LoVo (cell line): ENCODE measurements around the gene RBMS2.
A peak's percentile ranks its signal among the peaks of the same experiment; 100 is the strongest.

Source experiments
- DNase-seq: peaks from one replicate; pipeline ENCODE4 v3.0.0-alpha.2; 2016; ENCODE audit warnings: low spot score

Gene RBMS2

GRCh38 chr12:56581418-56582145 lies 60.0 kb downstream of the RBMS2 start:
- DNase-seq, result no peak

GRCh38 chr12:56585098-56585497 lies 63.5 kb downstream of the RBMS2 start:
- no peak for DNase-seq

DNA sequence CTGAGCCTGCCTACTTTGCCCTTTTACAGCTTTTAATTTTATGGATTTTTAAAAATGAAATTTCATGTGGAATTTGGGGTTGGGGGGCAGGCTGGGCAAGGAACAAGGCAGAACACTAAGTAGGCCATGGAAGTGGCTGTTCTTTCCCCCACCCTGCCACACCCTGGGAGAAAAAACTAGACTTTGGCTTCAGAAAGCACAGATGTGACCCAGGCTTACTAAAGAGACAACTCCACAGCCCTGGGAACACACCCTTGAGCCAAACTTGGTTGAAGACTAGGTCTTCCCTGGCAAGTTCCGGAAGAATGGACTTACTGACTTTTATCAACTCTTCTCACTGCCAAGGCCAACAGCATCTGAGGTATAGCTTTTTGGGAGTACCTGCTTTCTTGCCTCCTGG lies 68.2 kb downstream of the RBMS2 start:
- no peak for DNase-seq

GRCh38 chr12:56590237-56590830 lies 68.7 kb downstream of the RBMS2 start:
- no peak for DNase-seq

GRCh38 chr12:56591126-56591525 lies 69.5 kb downstream of the RBMS2 start:
- no peak for DNase-seq

- DNase-seq, result no peak
These were observed 70.3 kb downstream of the RBMS2 start for GRCh38 chr12:56591961-56592360.

GRCh38 chr12:56593909-56594621 lies 72.4 kb downstream of the RBMS2 start:
- peak; percentile 68 for DNase-seq

DNA sequence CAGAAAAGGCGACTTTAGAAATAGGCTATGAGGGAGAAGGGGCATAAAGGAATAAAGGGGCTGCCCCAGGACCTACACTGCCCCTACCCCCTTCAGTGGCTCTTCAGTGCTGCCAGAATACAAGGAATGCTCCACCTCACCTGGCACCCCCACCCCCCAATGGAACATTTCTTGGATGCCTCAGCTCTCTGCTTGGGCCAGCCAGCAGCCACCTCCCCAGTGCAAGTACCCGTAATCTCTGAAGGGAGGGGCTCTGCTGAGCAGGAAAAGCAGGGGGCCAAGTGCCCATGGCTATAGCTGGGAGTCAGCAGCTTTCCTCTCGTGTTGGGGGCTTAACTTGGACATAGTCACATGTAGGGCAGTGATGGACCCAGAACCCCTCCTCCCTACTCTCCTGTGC lies 75.2 kb downstream of the RBMS2 start:
- DNase-seq, result no peak

GRCh38 chr12:56599041-56599440 lies 77.4 kb downstream of the RBMS2 start:
- DNase-seq, result no peak

DNA sequence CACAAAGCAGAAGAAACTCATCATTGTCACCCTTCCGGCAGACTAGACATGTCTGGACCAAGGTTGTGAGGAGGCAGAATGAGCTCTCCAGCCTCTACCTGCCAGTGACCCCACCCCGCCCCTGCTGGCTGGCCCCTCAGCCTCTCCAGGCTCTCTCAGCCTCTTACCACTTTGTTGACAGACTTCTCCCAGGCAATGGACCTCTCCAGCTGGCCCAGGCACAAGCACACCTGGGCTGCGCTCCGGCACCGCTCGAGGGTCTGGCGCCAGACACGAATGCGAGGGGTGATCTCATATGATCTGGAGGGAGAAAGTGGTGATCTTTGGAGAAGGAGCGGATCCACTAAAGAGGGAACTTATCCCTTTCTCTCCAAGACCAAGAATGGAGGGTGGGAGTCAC lies 78.2 kb downstream of the RBMS2 start:
- DNase-seq, result no peak

- DNase-seq, result no peak
These were observed 79.1 kb downstream of the RBMS2 start for GRCh38 chr12:56600753-56601152.

- no peak for DNase-seq
These were observed 79.9 kb downstream of the RBMS2 start for GRCh38 chr12:56601503-56601902.

- DNase-seq, result no peak
These were observed 80.6 kb downstream of the RBMS2 start for GRCh38 chr12:56602239-56602638.

- DNase-seq, result no peak
These were observed 82.7 kb downstream of the RBMS2 start for GRCh38 chr12:56604355-56604754.

DNA sequence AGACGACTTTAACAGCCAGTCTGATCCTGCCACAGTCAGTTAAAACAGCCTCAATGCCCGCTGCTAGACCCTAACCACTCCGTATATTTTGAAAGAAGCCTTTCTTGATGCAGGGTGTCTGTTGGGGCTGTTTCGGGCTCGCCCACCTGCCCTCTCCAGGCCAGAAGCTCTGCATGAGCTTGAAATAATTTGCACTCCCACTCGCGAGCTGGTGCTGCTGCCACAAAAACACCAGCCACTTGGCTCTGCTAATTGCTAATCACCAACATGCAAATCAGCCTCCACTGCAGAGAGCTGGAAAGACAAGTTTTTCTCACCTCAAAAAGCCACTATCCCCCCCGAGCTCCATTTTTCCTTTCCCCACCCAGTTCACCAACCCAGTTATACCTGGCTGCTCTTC lies 93.0 kb downstream of the RBMS2 start:
- no peak for DNase-seq

GRCh38 chr12:56616244-56616643 lies 94.6 kb downstream of the RBMS2 start:
- DNase-seq, result no peak

- no peak for DNase-seq
These were observed 95.3 kb downstream of the RBMS2 start for GRCh38 chr12:56616925-56617324.

DNA sequence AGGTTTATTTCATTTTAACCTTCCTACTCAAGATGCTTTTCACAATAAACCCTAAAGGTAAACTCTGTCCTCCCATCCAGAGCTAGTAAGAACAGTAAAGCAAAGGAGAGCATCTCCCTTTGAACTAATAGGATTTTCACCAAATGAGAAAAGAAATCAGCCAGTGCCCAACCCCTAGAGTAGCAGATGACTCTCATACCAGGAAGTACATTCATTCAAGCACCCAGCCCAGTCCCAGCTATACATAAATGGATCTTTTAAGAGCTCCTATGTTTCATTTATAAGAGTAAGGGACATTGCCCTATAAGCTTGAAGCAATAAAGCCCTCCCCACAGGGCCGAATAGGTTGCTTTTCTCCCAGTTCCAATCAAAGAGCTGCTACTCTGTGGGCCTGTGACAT lies 100.9 kb downstream of the RBMS2 start:
- no peak for DNase-seq

- no peak for DNase-seq
These were observed 105.1 kb downstream of the RBMS2 start for GRCh38 chr12:56626701-56627100.

GRCh38 chr12:56628671-56629458 lies 107.2 kb downstream of the RBMS2 start:
- DNase-seq, result peak; percentile 46

DNA sequence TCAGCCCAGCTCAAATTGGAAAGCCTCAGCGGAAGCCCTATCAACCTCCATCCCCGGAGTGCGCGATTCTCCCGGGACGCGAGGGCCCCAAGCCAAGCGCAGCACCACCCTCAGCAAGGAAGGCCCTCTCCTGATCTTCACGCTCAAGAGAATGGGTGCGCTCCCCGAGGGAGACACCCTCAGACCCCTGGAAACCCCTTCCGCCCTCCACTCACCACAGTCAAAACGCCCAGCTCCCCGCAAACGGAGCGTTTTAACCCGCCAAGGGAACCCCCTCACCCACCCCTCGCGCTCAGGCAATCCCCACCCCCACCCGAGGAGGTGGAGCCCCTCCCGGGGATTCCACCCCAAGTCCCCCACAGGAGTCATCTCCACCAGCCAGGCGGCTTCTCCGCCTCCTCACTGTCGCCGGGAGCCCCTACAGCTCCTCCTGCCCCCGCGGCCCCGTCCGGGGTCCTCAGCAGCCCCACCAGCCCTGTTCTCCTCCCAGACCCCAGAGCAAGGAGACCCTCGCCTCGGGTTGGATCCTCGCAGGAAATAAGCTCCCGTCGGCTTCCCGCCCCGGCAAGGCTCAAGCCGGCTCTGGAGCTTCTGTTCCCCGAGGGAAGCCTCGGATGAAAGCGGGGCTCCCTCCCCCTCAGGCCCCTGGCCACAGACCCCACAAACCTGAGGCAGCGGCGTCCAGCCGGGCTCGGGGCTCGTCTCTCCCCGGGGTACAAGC lies 108.0 kb downstream of the RBMS2 start:
- DNase-seq, result peak; percentile 34

DNA sequence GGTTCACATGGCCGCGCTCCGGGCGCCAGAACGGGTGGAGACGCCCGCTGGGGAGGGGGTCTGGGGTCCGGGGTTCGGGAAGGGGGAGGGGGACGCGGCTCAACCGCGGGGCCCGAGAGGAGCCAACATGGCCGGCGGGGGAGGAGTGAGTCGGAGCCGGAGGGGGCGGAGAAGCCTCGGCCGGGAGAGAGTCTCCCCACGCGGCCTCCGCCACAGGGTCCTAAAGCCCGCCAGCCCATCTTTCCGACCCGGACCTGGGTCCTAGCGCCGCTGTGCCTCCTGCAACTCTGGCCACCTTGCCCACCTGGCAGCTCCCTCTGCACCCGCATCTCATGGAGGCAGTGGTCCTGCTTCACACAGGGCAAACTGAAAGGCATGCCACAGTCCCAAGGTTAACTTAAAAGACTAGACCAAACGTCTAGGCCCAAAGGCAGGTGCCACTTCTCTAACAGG lies 108.6 kb downstream of the RBMS2 start, which contains the start of gene BAZ2A:
Gene BAZ2A (minus strand): TSS at position 147 of the 453 bp plus-strand sequence. CDS start 12,796 bp downstream, outside the sequence.
- peak; percentile 88 for DNase-seq
